H1 (cell line): ENCODE data around the gene CXCR1. TPM values are rescaled to one million over a fixed set of nuclear protein-coding genes. Genes with fewer than 3 reads are reported as not detected.

ENCODE experiments used
- polyA plus RNA-seq, 7 experiments: library from polyadenylated mRNA; depleted of rRNA in 3 of 7; stranded (reverse) in 5 of 7; unstranded in 2 of 7; fragments of >200 nt in 5 of 7; fragments of 200-250 nt in 2 of 7; gene quantifications; 1 replicate in 5 of 7; 2 replicates in 1 of 7; 4 replicates in 1 of 7; pipeline versions ENCODE4 v1.2.1 to v1.2.3, GENCODE V29; 2011 to 2013; ENCODE audit warnings: missing spikeins in 2 of 7, mixed read lengths in 2 of 7
- total RNA-seq: library from RNA; stranded (reverse); fragmentation: NEBNext Ultra II Directional; extraction: Animal tissue kit (Norgen Biotek cat#: 25700); gene quantifications from 2 replicates; pipeline ENCODE4 v1.2.1, GENCODE V29; 2021

CXCR1 gene
- total and polyA plus RNA-seq, 2 of the 8 experiments (the other 6 are each of a cell fraction or from before 2014, with no cell fraction given) = not detected

Other genes starting within 250 kb of the CXCR1 start
- gene TNS1, start 164.0 kb downstream of the CXCR1 start, total RNA-seq = 4.8 and 5.1 TPM in 2 replicates
- 1.5 and 1.9 TPM in 2 replicates for gene TNS1, start 164.0 kb downstream of the CXCR1 start, polyA plus RNA-seq (2011; rRNA removed)
- 0.32 TPM in 1 of 2 replicates, not detected in the other for gene RUFY4, start 97.7 kb downstream of the CXCR1 start, total RNA-seq
- gene RUFY4, start 97.7 kb downstream of the CXCR1 start, polyA plus RNA-seq (2011; rRNA removed) = 0.38 and 0.66 TPM in 2 replicates
- gene CXCR2, start 40.9 kb downstream of the CXCR1 start, total RNA-seq = 0.63 and 1.6 TPM in 2 replicates
- gene CXCR2, start 40.9 kb downstream of the CXCR1 start, polyA plus RNA-seq (2011; rRNA removed) = 1.4 and 2.2 TPM in 2 replicates
- gene ARPC2, start 50.2 kb upstream of the CXCR1 start, total RNA-seq = 195 and 198 TPM in 2 replicates
- gene ARPC2, start 50.2 kb upstream of the CXCR1 start, polyA plus RNA-seq (2011; rRNA removed) = 118 and 174 TPM in 2 replicates
- gene GPBAR1, start 94.1 kb upstream of the CXCR1 start, total RNA-seq = 0.32 and 0.63 TPM in 2 replicates
- 0.49 and 0.59 TPM in 2 replicates for gene GPBAR1, start 94.1 kb upstream of the CXCR1 start, polyA plus RNA-seq (2011; rRNA removed)
- gene AAMP, start 103.2 kb upstream of the CXCR1 start, total RNA-seq = 119 and 125 TPM in 2 replicates
- 119 and 192 TPM in 2 replicates for gene AAMP, start 103.2 kb upstream of the CXCR1 start, polyA plus RNA-seq (2011; rRNA removed)
- 43.9 and 44.4 TPM in 2 replicates for gene PNKD, start 103.6 kb upstream of the CXCR1 start, total RNA-seq
- 65.4 and 83.4 TPM in 2 replicates for gene PNKD, start 103.6 kb upstream of the CXCR1 start, polyA plus RNA-seq (2011; rRNA removed)
- gene TMBIM1, start 125.5 kb upstream of the CXCR1 start, total RNA-seq = 22.1 and 24.5 TPM in 2 replicates
- 36.8 and 43.6 TPM in 2 replicates for gene TMBIM1, start 125.5 kb upstream of the CXCR1 start, polyA plus RNA-seq (2011; rRNA removed)
- not detected in 2 replicates for gene CATIP, start 189.9 kb upstream of the CXCR1 start, total RNA-seq
- gene CATIP, start 189.9 kb upstream of the CXCR1 start, polyA plus RNA-seq (2011; rRNA removed) = not detected in 2 replicates
- 0.21 and 0.43 TPM in 2 replicates for gene SLC11A1, start 215.3 kb upstream of the CXCR1 start, total RNA-seq
- gene SLC11A1, start 215.3 kb upstream of the CXCR1 start, polyA plus RNA-seq (2011; rRNA removed) = 0.13 and 0.20 TPM in 2 replicates
- 20.3 and 20.9 TPM in 2 replicates for gene CTDSP1, start 232.9 kb upstream of the CXCR1 start, total RNA-seq
- 35.2 and 51.8 TPM in 2 replicates for gene CTDSP1, start 232.9 kb upstream of the CXCR1 start, polyA plus RNA-seq (2011; rRNA removed)